Suprapubic skin (tissue), 4 donors: ENCODE measurements around the gene TARBP1.

Experiments
- POLR2A ChIP-seq, 2 donors: fragments of 450-650 bp; IDR thresholded peaks; one replicate each; pipeline ENCODE4 v1.6.1; 2017; ENCODE audit warnings: antibody characterized with exemption in 2 of 2, mild to moderate bottlenecking in 2 of 2, moderate library complexity in 2 of 2
- POLR2AphosphoS5 ChIP-seq, 3 donors: sonication (generic); formaldehyde crosslinking; IDR thresholded peaks; one replicate each; pipeline ENCODE4 v1.6.1; 2017; ENCODE audit warnings: antibody characterized with exemption in 3 of 3
- TF ChIP-seq, protein P1 (sequence below), 2 donors: fragments of 200-600 bp in 1 of 2; fragments of 450-650 bp in 1 of 2; sonication (generic) in 1 of 2; IDR thresholded peaks; one replicate each; pipeline ENCODE4 v1.5.1; 2016 to 2019; ENCODE audit warnings: antibody characterized with exemption in 2 of 2, mild to moderate bottlenecking in 1 of 2, moderate library complexity in 1 of 2

DNA sequence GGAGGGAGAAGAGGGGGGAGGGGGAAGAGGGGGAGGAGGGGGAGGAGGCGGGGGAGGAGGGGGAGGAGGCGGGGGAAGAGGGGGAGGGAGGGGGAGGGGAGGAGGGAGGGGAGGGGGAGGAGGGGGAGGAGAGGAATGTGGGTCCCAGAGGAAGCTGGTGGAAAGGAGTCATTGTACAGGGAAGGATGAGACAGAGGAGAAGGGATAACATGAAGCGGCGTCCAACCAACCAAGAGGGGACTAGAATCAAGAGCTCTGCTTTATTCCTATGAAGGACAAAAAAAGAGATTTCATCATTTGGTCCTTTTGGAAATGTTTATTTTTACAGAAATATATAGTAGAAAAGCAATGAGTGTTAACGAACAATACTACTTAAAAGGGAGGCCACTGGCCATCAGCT lies 81.2 kb downstream of the TARBP1 start:
- TF ChIP-seq POLR2A (IDR thresholded peaks at IDR 0.05) (no peak), POLR2AphosphoS5 (IDR thresholded peaks at IDR 0.05) (no peak)
- TF ChIP-seq, protein P1, sequence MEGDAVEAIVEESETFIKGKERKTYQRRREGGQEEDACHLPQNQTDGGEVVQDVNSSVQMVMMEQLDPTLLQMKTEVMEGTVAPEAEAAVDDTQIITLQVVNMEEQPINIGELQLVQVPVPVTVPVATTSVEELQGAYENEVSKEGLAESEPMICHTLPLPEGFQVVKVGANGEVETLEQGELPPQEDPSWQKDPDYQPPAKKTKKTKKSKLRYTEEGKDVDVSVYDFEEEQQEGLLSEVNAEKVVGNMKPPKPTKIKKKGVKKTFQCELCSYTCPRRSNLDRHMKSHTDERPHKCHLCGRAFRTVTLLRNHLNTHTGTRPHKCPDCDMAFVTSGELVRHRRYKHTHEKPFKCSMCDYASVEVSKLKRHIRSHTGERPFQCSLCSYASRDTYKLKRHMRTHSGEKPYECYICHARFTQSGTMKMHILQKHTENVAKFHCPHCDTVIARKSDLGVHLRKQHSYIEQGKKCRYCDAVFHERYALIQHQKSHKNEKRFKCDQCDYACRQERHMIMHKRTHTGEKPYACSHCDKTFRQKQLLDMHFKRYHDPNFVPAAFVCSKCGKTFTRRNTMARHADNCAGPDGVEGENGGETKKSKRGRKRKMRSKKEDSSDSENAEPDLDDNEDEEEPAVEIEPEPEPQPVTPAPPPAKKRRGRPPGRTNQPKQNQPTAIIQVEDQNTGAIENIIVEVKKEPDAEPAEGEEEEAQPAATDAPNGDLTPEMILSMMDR (IDR thresholded peaks at IDR 0.05), result no peak
